Erythroblast (primary cell): ENCODE results near the gene GNS.

ENCODE experiments used
- GATA1 ChIP-seq: IDR thresholded peaks from 2 replicates; pipeline ENCODE4 v1.6.1; 2011; ENCODE audit warnings: low read depth, mild to moderate bottlenecking, control low read depth, low read length, moderate library complexity
- POLR2A ChIP-seq: IDR thresholded peaks from 2 replicates; pipeline ENCODE4 v1.6.1; 2011; ENCODE audit warnings: mild to moderate bottlenecking, low read length

DNA sequence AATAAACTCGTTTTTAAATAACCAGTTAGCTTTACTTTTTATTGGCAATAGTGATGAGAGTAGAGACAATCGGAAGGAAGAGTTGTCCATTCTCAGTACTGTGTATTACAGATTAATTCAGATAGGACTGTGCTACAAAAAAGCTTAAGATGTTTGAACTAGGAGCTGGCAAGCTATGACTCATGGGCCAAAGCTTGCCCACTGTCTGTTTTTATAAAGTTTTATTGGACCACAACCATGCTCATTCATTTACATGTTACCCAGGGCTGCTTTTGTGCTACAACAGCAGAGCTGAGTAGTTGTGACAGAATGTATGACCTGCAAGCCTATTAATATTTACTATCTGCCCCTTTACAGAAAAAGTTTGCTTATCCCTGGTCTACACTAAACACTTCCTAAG, 19.4 kb downstream of the GNS start:
- TF ChIP-seq POLR2A (no peak), GATA1 (no peak)
